K562 (cell line): ENCODE data around the gene ATP2A3. TPM values are rescaled to one million over a fixed set of nuclear protein-coding genes. Genes with fewer than 3 reads are reported as not detected.

Source experiments
- HDGF ChIP-seq: fragments of 450-650 bp; IDR thresholded peaks from 2 replicates; pipeline ENCODE4 v1.6.1; 2016
- MIER1 ChIP-seq: fragments of 450-650 bp; IDR thresholded peaks from 2 replicates; pipeline ENCODE4 v1.6.1; 2016; ENCODE audit warnings: antibody characterized with exemption, mild to moderate bottlenecking, low read depth
- NELFE ChIP-seq: IDR thresholded peaks from 2 replicates; pipeline ENCODE4 v1.6.1; 2011; ENCODE audit warnings: mild to moderate bottlenecking; ENCODE audit not compliant: insufficient read depth, insufficient read length
- NEUROD1 ChIP-seq: fragments of 150-350 bp; IDR thresholded peaks from 2 replicates; pipeline ENCODE4 v1.6.1; 2014; ENCODE audit warnings: borderline replicate concordance, low read length, low read depth; ENCODE audit not compliant: partially characterized antibody
- ZBTB43 ChIP-seq: sonication (generic); formaldehyde crosslinking; IDR thresholded peaks from 2 replicates; pipeline ENCODE4 v1.8.0; 2023; ENCODE audit warnings: mild to moderate bottlenecking, missing genetic modification reagents
- polyA plus RNA-seq, 8 experiments: library from polyadenylated mRNA; depleted of rRNA in 4 of 8; stranded (reverse) in 5 of 8; unstranded in 3 of 8; fragments of >200 nt; fragmentation: Nextera tagmentation in 2 of 8; fragmentation: Illumina TruSeq in 1 of 8; extraction: Ambion mirVana in 2 of 8; extraction: Trizol in 1 of 8; gene quantifications; 2 replicates each; pipeline versions ENCODE4 v1.2.1 to v1.2.3, GENCODE V29; 2011 to 2014; ENCODE audit warnings: inconsistent platforms in 1 of 8, missing spikeins in 1 of 8
- total RNA-seq, 7 experiments: library from RNA; depleted of rRNA in 6 of 7; stranded (reverse); fragments of >200 nt in 6 of 7; fragmentation: Illumina TruSeq in 2 of 7; extraction: Trizol in 2 of 7; gene quantifications; 2 replicates each; pipeline versions ENCODE4 v1.2.1 to v1.2.3, GENCODE V29; 2011 to 2021; ENCODE audit warnings: low replicate concordance in 1 of 7
- TF ChIP-seq, protein P1 (sequence below): fragments of 200-600 bp; sonication (generic); IDR thresholded peaks from one replicate; pipeline ENCODE4 v1.6.1; 2012; ENCODE audit warnings: mild to moderate bottlenecking, low read depth, low read length, inconsistent platforms
- TF ChIP-seq, protein P2 (sequence below): fragments of 250-450 bp; sonication (Bioruptor Pico); IDR thresholded peaks from 2 replicates; pipeline ENCODE4 v1.4.0; 2020; ENCODE audit warnings: mild to moderate bottlenecking, moderate library complexity

ATP2A3 gene
- total and polyA plus RNA-seq, 9 of the 15 experiments (the other 6 are each of a cell fraction or from before 2014, with no cell fraction given) = 0.65 to 103 (median 31.3) TPM

DNA sequence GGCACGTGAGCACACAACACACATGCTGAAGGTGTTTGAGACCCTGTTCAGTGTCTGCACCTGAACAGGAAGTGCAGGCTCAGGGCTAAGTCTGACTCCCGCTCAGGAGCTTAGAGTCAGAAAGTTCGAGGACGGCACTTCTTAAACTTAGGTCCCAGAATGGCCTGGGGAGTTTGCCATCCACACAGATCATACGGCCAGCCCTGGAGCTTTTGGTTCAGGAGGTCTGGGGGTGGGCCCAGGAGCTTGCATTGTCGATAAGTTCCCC is 67.3 kb downstream of the ATP2A3 start (continued):
- TF ChIP-seq, protein P1, sequence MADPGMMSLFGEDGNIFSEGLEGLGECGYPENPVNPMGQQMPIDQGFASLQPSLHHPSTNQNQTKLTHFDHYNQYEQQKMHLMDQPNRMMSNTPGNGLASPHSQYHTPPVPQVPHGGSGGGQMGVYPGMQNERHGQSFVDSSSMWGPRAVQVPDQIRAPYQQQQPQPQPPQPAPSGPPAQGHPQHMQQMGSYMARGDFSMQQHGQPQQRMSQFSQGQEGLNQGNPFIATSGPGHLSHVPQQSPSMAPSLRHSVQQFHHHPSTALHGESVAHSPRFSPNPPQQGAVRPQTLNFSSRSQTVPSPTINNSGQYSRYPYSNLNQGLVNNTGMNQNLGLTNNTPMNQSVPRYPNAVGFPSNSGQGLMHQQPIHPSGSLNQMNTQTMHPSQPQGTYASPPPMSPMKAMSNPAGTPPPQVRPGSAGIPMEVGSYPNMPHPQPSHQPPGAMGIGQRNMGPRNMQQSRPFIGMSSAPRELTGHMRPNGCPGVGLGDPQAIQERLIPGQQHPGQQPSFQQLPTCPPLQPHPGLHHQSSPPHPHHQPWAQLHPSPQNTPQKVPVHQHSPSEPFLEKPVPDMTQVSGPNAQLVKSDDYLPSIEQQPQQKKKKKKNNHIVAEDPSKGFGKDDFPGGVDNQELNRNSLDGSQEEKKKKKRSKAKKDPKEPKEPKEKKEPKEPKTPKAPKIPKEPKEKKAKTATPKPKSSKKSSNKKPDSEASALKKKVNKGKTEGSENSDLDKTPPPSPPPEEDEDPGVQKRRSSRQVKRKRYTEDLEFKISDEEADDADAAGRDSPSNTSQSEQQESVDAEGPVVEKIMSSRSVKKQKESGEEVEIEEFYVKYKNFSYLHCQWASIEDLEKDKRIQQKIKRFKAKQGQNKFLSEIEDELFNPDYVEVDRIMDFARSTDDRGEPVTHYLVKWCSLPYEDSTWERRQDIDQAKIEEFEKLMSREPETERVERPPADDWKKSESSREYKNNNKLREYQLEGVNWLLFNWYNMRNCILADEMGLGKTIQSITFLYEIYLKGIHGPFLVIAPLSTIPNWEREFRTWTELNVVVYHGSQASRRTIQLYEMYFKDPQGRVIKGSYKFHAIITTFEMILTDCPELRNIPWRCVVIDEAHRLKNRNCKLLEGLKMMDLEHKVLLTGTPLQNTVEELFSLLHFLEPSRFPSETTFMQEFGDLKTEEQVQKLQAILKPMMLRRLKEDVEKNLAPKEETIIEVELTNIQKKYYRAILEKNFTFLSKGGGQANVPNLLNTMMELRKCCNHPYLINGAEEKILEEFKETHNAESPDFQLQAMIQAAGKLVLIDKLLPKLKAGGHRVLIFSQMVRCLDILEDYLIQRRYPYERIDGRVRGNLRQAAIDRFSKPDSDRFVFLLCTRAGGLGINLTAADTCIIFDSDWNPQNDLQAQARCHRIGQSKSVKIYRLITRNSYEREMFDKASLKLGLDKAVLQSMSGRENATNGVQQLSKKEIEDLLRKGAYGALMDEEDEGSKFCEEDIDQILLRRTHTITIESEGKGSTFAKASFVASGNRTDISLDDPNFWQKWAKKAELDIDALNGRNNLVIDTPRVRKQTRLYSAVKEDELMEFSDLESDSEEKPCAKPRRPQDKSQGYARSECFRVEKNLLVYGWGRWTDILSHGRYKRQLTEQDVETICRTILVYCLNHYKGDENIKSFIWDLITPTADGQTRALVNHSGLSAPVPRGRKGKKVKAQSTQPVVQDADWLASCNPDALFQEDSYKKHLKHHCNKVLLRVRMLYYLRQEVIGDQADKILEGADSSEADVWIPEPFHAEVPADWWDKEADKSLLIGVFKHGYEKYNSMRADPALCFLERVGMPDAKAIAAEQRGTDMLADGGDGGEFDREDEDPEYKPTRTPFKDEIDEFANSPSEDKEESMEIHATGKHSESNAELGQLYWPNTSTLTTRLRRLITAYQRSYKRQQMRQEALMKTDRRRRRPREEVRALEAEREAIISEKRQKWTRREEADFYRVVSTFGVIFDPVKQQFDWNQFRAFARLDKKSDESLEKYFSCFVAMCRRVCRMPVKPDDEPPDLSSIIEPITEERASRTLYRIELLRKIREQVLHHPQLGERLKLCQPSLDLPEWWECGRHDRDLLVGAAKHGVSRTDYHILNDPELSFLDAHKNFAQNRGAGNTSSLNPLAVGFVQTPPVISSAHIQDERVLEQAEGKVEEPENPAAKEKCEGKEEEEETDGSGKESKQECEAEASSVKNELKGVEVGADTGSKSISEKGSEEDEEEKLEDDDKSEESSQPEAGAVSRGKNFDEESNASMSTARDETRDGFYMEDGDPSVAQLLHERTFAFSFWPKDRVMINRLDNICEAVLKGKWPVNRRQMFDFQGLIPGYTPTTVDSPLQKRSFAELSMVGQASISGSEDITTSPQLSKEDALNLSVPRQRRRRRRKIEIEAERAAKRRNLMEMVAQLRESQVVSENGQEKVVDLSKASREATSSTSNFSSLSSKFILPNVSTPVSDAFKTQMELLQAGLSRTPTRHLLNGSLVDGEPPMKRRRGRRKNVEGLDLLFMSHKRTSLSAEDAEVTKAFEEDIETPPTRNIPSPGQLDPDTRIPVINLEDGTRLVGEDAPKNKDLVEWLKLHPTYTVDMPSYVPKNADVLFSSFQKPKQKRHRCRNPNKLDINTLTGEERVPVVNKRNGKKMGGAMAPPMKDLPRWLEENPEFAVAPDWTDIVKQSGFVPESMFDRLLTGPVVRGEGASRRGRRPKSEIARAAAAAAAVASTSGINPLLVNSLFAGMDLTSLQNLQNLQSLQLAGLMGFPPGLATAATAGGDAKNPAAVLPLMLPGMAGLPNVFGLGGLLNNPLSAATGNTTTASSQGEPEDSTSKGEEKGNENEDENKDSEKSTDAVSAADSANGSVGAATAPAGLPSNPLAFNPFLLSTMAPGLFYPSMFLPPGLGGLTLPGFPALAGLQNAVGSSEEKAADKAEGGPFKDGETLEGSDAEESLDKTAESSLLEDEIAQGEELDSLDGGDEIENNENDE = no peak
- no peak for TF ChIP-seq ZBTB43 (CRISPR knock-in tag)
- TF ChIP-seq NELFE = no peak
- TF ChIP-seq HDGF = no peak
- TF ChIP-seq, protein P2, sequence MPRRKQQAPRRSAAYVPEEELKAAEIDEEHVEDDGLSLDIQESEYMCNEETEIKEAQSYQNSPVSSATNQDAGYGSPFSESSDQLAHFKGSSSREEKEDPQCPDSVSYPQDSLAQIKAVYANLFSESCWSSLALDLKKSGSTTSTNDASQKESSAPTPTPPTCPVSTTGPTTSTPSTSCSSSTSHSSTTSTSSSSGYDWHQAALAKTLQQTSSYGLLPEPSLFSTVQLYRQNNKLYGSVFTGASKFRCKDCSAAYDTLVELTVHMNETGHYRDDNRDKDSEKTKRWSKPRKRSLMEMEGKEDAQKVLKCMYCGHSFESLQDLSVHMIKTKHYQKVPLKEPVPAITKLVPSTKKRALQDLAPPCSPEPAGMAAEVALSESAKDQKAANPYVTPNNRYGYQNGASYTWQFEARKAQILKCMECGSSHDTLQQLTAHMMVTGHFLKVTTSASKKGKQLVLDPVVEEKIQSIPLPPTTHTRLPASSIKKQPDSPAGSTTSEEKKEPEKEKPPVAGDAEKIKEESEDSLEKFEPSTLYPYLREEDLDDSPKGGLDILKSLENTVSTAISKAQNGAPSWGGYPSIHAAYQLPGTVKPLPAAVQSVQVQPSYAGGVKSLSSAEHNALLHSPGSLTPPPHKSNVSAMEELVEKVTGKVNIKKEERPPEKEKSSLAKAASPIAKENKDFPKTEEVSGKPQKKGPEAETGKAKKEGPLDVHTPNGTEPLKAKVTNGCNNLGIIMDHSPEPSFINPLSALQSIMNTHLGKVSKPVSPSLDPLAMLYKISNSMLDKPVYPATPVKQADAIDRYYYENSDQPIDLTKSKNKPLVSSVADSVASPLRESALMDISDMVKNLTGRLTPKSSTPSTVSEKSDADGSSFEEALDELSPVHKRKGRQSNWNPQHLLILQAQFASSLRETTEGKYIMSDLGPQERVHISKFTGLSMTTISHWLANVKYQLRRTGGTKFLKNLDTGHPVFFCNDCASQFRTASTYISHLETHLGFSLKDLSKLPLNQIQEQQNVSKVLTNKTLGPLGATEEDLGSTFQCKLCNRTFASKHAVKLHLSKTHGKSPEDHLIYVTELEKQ (CRISPR knock-in tag) = no peak
- no peak for TF ChIP-seq MIER1
- no peak for TF ChIP-seq NEUROD1
